Kidney epithelial cell (primary cell): ENCODE measurements around the gene RC3H2. TPM values are rescaled to one million over a fixed set of nuclear protein-coding genes. Genes with fewer than 3 reads are reported as not detected.

ENCODE experiments used
- DNase-seq: peaks from one replicate; pipeline ENCODE4 v3.0.0-alpha.2; 2010; ENCODE audit warnings: low read depth
- H3K27me3 ChIP-seq: 2 replicates; pipeline ENCODE4 v1.6.0; 2011; ENCODE audit warnings: low read length; ENCODE audit not compliant: control insufficient read depth, insufficient read depth
- H3K36me3 ChIP-seq: 2 replicates; pipeline ENCODE4 v1.5.1; 2011; ENCODE audit warnings: low read length; ENCODE audit not compliant: control insufficient read depth, insufficient read depth
- H3K4me3 ChIP-seq: 2 replicates; pipeline ENCODE4 v1.5.1; 2011; ENCODE audit warnings: low read depth, mild to moderate bottlenecking, control low read depth, low read length
- CTCF ChIP-seq: IDR thresholded peaks from 2 replicates; pipeline ENCODE4 v1.5.1; 2011; ENCODE audit warnings: mild to moderate bottlenecking, moderate library complexity, low read length, control low read depth, inconsistent platforms; ENCODE audit not compliant: insufficient read depth, poor library complexity, severe bottlenecking
- total RNA-seq: library from RNA; depleted of rRNA; stranded (reverse); fragments of >200 nt; gene quantifications from 2 replicates; pipeline ENCODE4 v1.2.3, GENCODE V29; 2015

RC3H2 gene
- total RNA-seq, 1 donor from 2014 or later = 64.0 TPM

GRCh38 chr9:122940454-122940748, 35.2 kb upstream of the RC3H2 start:
- DNase-seq = no peak
- Histone ChIP-seq H3K27me3 (no peaks in the 10 kb centered on the region), H3K4me3 (peak overlapping the region; percentile 33), H3K36me3 (no peaks in the 10 kb centered on the region)
- no peak for TF ChIP-seq CTCF

- H3K36me3 ChIP-seq = no peaks in the 10 kb centered on the region
- no peak overlapping the region for H3K4me3 ChIP-seq
- no peak for DNase-seq
- no peak for TF ChIP-seq CTCF
- H3K27me3 ChIP-seq = no peaks in the 10 kb centered on the region
Measured at GRCh38 chr9:122939601-122940000, 34.4 kb upstream of the RC3H2 start.

- no peak for TF ChIP-seq CTCF
- Histone ChIP-seq H3K4me3 (no peak overlapping the region), H3K27me3 (no peaks in the 10 kb centered on the region), H3K36me3 (no peaks in the 10 kb centered on the region)
- DNase-seq = no peak
Measured at GRCh38 chr9:122936883-122937282, 31.7 kb upstream of the RC3H2 start.

- Histone ChIP-seq H3K27me3 (no peaks in the 10 kb centered on the region), H3K4me3 (no peak overlapping the region), H3K36me3 (no peaks in the 10 kb centered on the region)
- no peak for DNase-seq
- no peak for TF ChIP-seq CTCF
Measured at GRCh38 chr9:122936464-122936863, 31.3 kb upstream of the RC3H2 start.

- no peaks in the 10 kb centered on the region for H3K27me3 ChIP-seq
- no peaks in the 10 kb centered on the region for H3K36me3 ChIP-seq
- no peak for TF ChIP-seq CTCF
- peak; percentile 81 for DNase-seq
- peak within 1 kb of the TSS; percentile 78 for H3K4me3 ChIP-seq
Measured at GRCh38 chr9:122931226-122932121, 26.3 kb upstream of the RC3H2 start, which contains the start of gene ZBTB26. ZBTB26 (minus strand) TSS chr9:122931512; CDS start chr9:122919934, 11,578 bp downstream.
